ENCODE measurements around the gene F5.

DNA sequence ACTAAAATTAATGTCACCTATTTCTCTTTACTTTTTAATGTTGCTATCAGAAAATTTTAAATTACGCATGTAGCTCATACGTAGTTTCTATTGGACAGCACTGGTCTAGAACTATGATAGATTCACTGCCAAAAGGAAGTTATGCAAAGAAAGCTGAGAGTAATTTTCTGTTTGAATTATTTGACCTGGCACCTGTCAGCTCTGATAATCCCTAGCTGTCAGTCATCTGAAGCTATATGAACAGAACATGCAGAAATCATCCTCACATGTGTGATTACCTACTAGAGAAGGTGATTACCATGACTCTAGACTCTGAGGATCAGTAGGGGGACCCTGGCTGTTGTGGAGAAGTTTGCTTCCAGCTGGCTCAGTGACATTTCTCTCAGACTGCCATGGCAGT is 40.8 kb downstream of the F5 start:
- TF ChIP-seq, protein P1, sequence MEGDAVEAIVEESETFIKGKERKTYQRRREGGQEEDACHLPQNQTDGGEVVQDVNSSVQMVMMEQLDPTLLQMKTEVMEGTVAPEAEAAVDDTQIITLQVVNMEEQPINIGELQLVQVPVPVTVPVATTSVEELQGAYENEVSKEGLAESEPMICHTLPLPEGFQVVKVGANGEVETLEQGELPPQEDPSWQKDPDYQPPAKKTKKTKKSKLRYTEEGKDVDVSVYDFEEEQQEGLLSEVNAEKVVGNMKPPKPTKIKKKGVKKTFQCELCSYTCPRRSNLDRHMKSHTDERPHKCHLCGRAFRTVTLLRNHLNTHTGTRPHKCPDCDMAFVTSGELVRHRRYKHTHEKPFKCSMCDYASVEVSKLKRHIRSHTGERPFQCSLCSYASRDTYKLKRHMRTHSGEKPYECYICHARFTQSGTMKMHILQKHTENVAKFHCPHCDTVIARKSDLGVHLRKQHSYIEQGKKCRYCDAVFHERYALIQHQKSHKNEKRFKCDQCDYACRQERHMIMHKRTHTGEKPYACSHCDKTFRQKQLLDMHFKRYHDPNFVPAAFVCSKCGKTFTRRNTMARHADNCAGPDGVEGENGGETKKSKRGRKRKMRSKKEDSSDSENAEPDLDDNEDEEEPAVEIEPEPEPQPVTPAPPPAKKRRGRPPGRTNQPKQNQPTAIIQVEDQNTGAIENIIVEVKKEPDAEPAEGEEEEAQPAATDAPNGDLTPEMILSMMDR (IDR thresholded peaks at IDR 0.05), result no peak
- no peak for TF ChIP-seq POLR2A (IDR thresholded peaks at IDR 0.05)
